ENCODE measurements around the gene TRIP13. TPM values are rescaled to one million over a fixed set of nuclear protein-coding genes. Genes with fewer than 3 reads are reported as not detected.
A peak's percentile ranks its signal among the peaks of the same experiment; 100 is the strongest.

TRIP13 gene
- total RNA-seq, 2 experiments from 2014 or later: 33.4 to 38.6 TPM

- no peaks in the 10 kb centered on the region for H3K9me3 Mint-ChIP-seq
- CTCF ChIA-PET: no interaction called here
- peaks cover 70% of the 10 kb centered on the region for H3K4me1 Mint-ChIP-seq
- no peak for DNase-seq
- no peak overlapping the region for H3K4me3 Mint-ChIP-seq
- H3K27me3 Mint-ChIP-seq: peaks cover 8% of the 10 kb centered on the region
- no peak overlapping the region for H3K27ac Mint-ChIP-seq
- H3K36me3 Mint-ChIP-seq (ENCODE audit: low read depth): no peaks in the 10 kb centered on the region
- POLR2A ChIA-PET: no interaction called here
Measured at GRCh38 chr5:960551-960950, 67.9 kb downstream of the TRIP13 start.

- H3K4me1 Mint-ChIP-seq: peaks cover 70% of the 10 kb centered on the region
Measured at GRCh38 chr5:961002-961710, 68.5 kb downstream of the TRIP13 start.

GRCh38 chr5:961711-962240 lies 69.1 kb downstream of the TRIP13 start:
- peaks cover 65% of the 10 kb centered on the region for H3K4me1 Mint-ChIP-seq
- H3K36me3 Mint-ChIP-seq (ENCODE audit: low read depth): no peaks in the 10 kb centered on the region
- DNase-seq: no peak
- H3K27ac Mint-ChIP-seq: peak overlapping the region; percentile 41
- no peak overlapping the region for H3K4me3 Mint-ChIP-seq
- H3K27me3 Mint-ChIP-seq: peaks cover 4% of the 10 kb centered on the region
- ChIA-PET POLR2A (no interaction called here), CTCF (no interaction called here)
- H3K9me3 Mint-ChIP-seq: no peaks in the 10 kb centered on the region

More at GRCh38 chr5:961002-961710, 68.5 kb downstream of the TRIP13 start:
- no peak for DNase-seq
- Mint-ChIP-seq H3K27ac (peak overlapping the region; percentile 50), H3K4me3 (no peak overlapping the region), H3K9me3 (no peaks in the 10 kb centered on the region), H3K27me3 (peaks cover 4% of the 10 kb centered on the region), H3K36me3 (ENCODE audit: low read depth) (no peaks in the 10 kb centered on the region)
- ChIA-PET CTCF (no interaction called here), POLR2A (no interaction called here)

- POLR2A ChIA-PET: no interaction called here
- Mint-ChIP-seq H3K27me3 (peaks cover 5% of the 10 kb centered on the region), H3K27ac (peak overlapping the region; percentile 41), H3K4me3 (no peak overlapping the region), H3K4me1 (peaks cover 59% of the 10 kb centered on the region), H3K36me3 (ENCODE audit: low read depth) (no peaks in the 10 kb centered on the region), H3K9me3 (no peaks in the 10 kb centered on the region)
- DNase-seq: no peak
- CTCF ChIA-PET: no interaction called here
Measured at GRCh38 chr5:962386-962785, 69.7 kb downstream of the TRIP13 start.

DNA sequence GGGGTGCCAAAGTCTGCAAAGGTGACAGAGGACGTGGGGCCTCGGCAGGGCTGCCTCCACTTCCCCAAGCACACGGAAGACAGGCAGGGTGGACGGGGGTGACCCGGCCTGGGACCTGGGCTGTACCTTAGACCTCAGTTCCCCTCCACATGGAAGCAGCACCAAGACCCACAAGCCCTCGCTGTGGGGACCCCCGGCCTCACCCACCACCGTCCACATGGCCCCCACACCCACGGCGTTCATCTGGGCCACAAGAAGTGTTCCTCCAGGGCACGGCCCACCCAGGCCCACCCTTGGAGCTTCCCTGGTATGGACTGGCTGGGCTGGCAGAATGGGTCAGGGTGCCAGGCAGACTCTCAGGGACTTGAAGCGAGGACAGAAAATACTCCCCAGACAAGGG lies 70.1 kb downstream of the TRIP13 start:
- Mint-ChIP-seq H3K4me3 (no peak overlapping the region), H3K9me3 (no peaks in the 10 kb centered on the region), H3K36me3 (ENCODE audit: low read depth) (no peaks in the 10 kb centered on the region), H3K27ac (peak overlapping the region; percentile 93), H3K27me3 (peaks cover 9% of the 10 kb centered on the region), H3K4me1 (peaks cover 58% of the 10 kb centered on the region)
- CTCF ChIA-PET: no interaction called here
- POLR2A ChIA-PET: no interaction called here
- no peak for DNase-seq

DNA sequence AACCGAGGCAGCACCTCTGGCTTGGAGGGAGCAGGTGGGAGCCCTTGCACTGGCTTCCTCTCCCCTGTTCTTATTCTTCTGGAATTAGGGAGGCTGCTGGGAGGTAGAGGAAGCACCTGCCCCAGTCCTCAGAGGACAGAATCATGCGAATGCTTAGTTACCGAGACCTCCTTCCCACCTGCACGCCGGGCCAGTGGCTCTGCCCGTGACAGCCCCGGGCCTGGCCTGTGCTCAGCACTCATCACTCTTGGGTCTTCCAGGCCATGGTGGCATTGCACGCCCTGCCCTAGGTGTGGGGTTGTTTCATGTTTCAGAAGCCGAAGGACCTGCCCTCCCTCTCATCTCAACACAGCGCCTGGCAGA lies 70.6 kb downstream of the TRIP13 start:
- Mint-ChIP-seq H3K9me3 (no peaks in the 10 kb centered on the region), H3K4me3 (peak overlapping the region; percentile 61), H3K36me3 (ENCODE audit: low read depth) (no peaks in the 10 kb centered on the region), H3K4me1 (peaks cover 58% of the 10 kb centered on the region), H3K27ac (peak overlapping the region; percentile 93), H3K27me3 (peaks cover 12% of the 10 kb centered on the region)
- CTCF ChIA-PET: no interaction called here
- no peak for DNase-seq
- POLR2A ChIA-PET: no interaction called here

- ChIA-PET CTCF (no interaction called here), POLR2A (interaction anchor here (0.6 kb wide), 2 partner anchors 13 to 37 kb away, joined by 3 to 4 read pairs; no protein-coding TSS in a partner anchor)
- H3K9me3 Mint-ChIP-seq: no peaks in the 10 kb centered on the region
- peaks cover 17% of the 10 kb centered on the region for H3K27me3 Mint-ChIP-seq
- peak; percentile 81 for DNase-seq
- no peaks in the 10 kb centered on the region for H3K36me3 Mint-ChIP-seq (ENCODE audit: low read depth)
- H3K4me3 Mint-ChIP-seq: peak overlapping the region; percentile 61
- peak overlapping the region; percentile 93 for H3K27ac Mint-ChIP-seq
- H3K4me1 Mint-ChIP-seq: peaks cover 63% of the 10 kb centered on the region
Measured at GRCh38 chr5:963673-964531, 71.2 kb downstream of the TRIP13 start.

GRCh38 chr5:964821-965220 lies 72.1 kb downstream of the TRIP13 start:
- ChIA-PET CTCF (interaction anchor here (1.1 kb wide), 1 partner anchor 26 kb away, joined by 3 read pairs; no protein-coding TSS in a partner anchor), POLR2A (no interaction called here)
- no peaks in the 10 kb centered on the region for H3K9me3 Mint-ChIP-seq
- peaks cover 27% of the 10 kb centered on the region for H3K27me3 Mint-ChIP-seq
- H3K36me3 Mint-ChIP-seq (ENCODE audit: low read depth): no peaks in the 10 kb centered on the region
- peak overlapping the region; percentile 49 for H3K4me3 Mint-ChIP-seq
- no peak for DNase-seq
- peak overlapping the region; percentile 93 for H3K27ac Mint-ChIP-seq
- H3K4me1 Mint-ChIP-seq: peaks cover 70% of the 10 kb centered on the region

- no peak for DNase-seq
- POLR2A ChIA-PET: no interaction called here
- CTCF ChIA-PET: interaction anchor here (1.1 to 1.4 kb wide), 3 partner anchors 24 to 39 kb away, joined by 3 to 4 read pairs (median 3); no protein-coding TSS in a partner anchor
- Mint-ChIP-seq H3K27me3 (peaks cover 34% of the 10 kb centered on the region), H3K4me3 (no peak overlapping the region), H3K9me3 (no peaks in the 10 kb centered on the region), H3K36me3 (ENCODE audit: low read depth) (no peaks in the 10 kb centered on the region), H3K4me1 (peaks cover 63% of the 10 kb centered on the region), H3K27ac (no peak overlapping the region)
Measured at GRCh38 chr5:965604-966344, 73.1 kb downstream of the TRIP13 start.

- no peak overlapping the region for H3K4me3 Mint-ChIP-seq
- DNase-seq: no peak
- peaks cover 38% of the 10 kb centered on the region for H3K27me3 Mint-ChIP-seq
- peaks cover 62% of the 10 kb centered on the region for H3K4me1 Mint-ChIP-seq
- ChIA-PET POLR2A (no interaction called here), CTCF (interaction anchor here (1.1 to 1.4 kb wide), 2 partner anchors 23 to 39 kb away, joined by 3 to 4 read pairs; no protein-coding TSS in a partner anchor)
- no peaks in the 10 kb centered on the region for H3K36me3 Mint-ChIP-seq (ENCODE audit: low read depth)
- H3K9me3 Mint-ChIP-seq: no peaks in the 10 kb centered on the region
- no peak overlapping the region for H3K27ac Mint-ChIP-seq
Measured at GRCh38 chr5:966345-966710, 73.6 kb downstream of the TRIP13 start.

GRCh38 chr5:966941-967340 lies 74.3 kb downstream of the TRIP13 start:
- Mint-ChIP-seq H3K4me1 (peaks cover 61% of the 10 kb centered on the region), H3K27me3 (peaks cover 44% of the 10 kb centered on the region), H3K36me3 (ENCODE audit: low read depth) (no peaks in the 10 kb centered on the region), H3K27ac (no peak overlapping the region), H3K4me3 (no peak overlapping the region), H3K9me3 (no peaks in the 10 kb centered on the region)
- POLR2A ChIA-PET: no interaction called here
- DNase-seq: no peak
- CTCF ChIA-PET: interaction anchor here (1.1 to 1.4 kb wide), 2 partner anchors 23 to 38 kb away, joined by 3 to 4 read pairs; no protein-coding TSS in a partner anchor

All from activated CD4-positive, alpha-beta T cell treated with anti-CD3 and anti-CD28 coated beads, Interleukin-2, amount 10 ng/mL, durations not matched to agents 7 days and 5 days (primary cell).